A549 (cell line): Measurements from ENCODE around the gene GNA12. TPM values are rescaled to one million over a fixed set of nuclear protein-coding genes. Genes with fewer than 3 reads are reported as not detected.

Experiments
- ATAC-seq, 2 experiments: fragments of 200-7000 bp in 1 of 2; fragments of >200 bp in 1 of 2; cut with Nextera tagmentation in 1 of 2; cut with Tn5 transposase in 1 of 2; 3 replicates each; pipeline versions ENCODE4 v1.8.0 to v1.9.1; 2018 to 2020; ENCODE audit warnings: mild to moderate bottlenecking in 1 of 2, moderate library complexity in 1 of 2
- CTCF ChIA-PET: fragments of 300-600 bp; sonication (Branson Sonifier 250); formaldehyde crosslinking; extraction: SDS; loops from one replicate; lab custom pipeline; 2021; ENCODE audit warnings: antibody characterized with exemption, inconsistent platforms; lab: Yijun Ruan, JAX
- POLR2A ChIA-PET: fragments of 350-600 bp; formaldehyde crosslinking; extraction: SDS; loops from one replicate; lab custom pipeline; 2021; ENCODE audit warnings: antibody characterized with exemption, inconsistent platforms; lab: Yijun Ruan, JAX
- DNase-seq, 2 experiments: peaks; one replicate each; pipeline versions ENCODE4 v3.0.0 to v3.0.0-alpha.2; 2011 to 2016; ENCODE audit warnings: low read depth in 1 of 2, low spot score in 1 of 2
- FAIRE-seq: peaks from 2 replicates; lab custom pipeline; 2011; peaks lifted over from hg19 to GRCh38; lab: Jason Lieb, UNC
- H3K27ac ChIP-seq, 2 experiments: fragments of >200 bp; sonication (Bioruptor Twin); formaldehyde crosslinking; 3 replicates each; pipeline ENCODE4 v1.5.1; 2016 to 2017
- H3K4me1 ChIP-seq: fragments of >200 bp; sonication (Bioruptor Twin); formaldehyde crosslinking; 3 replicates; pipeline ENCODE4 v1.6.1; 2016
- H3K4me2 ChIP-seq: fragments of >200 bp; sonication (Bioruptor Twin); formaldehyde crosslinking; 3 replicates; pipeline ENCODE4 v1.6.1; 2016
- H3K4me3 ChIP-seq: fragments of >200 bp; sonication (Bioruptor Twin); formaldehyde crosslinking; 3 replicates; pipeline ENCODE4 v1.5.1; 2016
- H3K9me3 ChIP-seq: fragments of >200 bp; sonication (Bioruptor Twin); formaldehyde crosslinking; 3 replicates; pipeline ENCODE4 v1.6.1; 2016
- CHD2 ChIP-seq: fragments of 150-350 bp; IDR thresholded peaks from 2 replicates; pipeline ENCODE4 v1.6.1; 2014; ENCODE audit warnings: low read length; ENCODE audit not compliant: partially characterized antibody
- CHD4 ChIP-seq: fragments of 200-600 bp; sonication (generic); IDR thresholded peaks from 2 replicates; pipeline ENCODE4 v1.6.1; 2016; ENCODE audit warnings: antibody characterized with exemption, mild to moderate bottlenecking, borderline replicate concordance
- CTCF ChIP-seq: fragments of >200 bp; sonication (Bioruptor Twin); formaldehyde crosslinking; IDR thresholded peaks from 3 replicates; pipeline ENCODE4 v1.5.1; 2016
- E2F6 ChIP-seq: IDR thresholded peaks from 2 replicates; pipeline ENCODE4 v1.6.1; 2012; ENCODE audit warnings: low read depth, borderline replicate concordance
- FOSB ChIP-seq: fragments of 250-450 bp; sonication (Bioruptor Pico); IDR thresholded peaks from 2 replicates; pipeline ENCODE4 v1.5.0; 2020; ENCODE audit warnings: mild to moderate bottlenecking, moderate library complexity
- HES2 ChIP-seq: fragments of >200 bp; sonication (Bioruptor Twin); formaldehyde crosslinking; IDR thresholded peaks from 2 replicates; pipeline ENCODE4 v1.6.1; 2016
- HMGXB4 ChIP-seq: fragments of 250-450 bp; sonication (Bioruptor Pico); IDR thresholded peaks from 2 replicates; pipeline ENCODE4 v1.5.0; 2021; ENCODE audit warnings: mild to moderate bottlenecking, moderate library complexity, borderline replicate concordance
- HOXA7 ChIP-seq: fragments of 250-450 bp; sonication (Bioruptor Pico); IDR thresholded peaks from 2 replicates; pipeline ENCODE4 v1.5.0; 2020; ENCODE audit warnings: mild to moderate bottlenecking, moderate library complexity
- HOXB13 ChIP-seq: fragments of 250-450 bp; sonication (Bioruptor Pico); IDR thresholded peaks from 2 replicates; pipeline ENCODE4 v1.5.0; 2020; ENCODE audit warnings: low read depth, mild to moderate bottlenecking, moderate library complexity
- HOXB5 ChIP-seq: fragments of 250-450 bp; sonication (Bioruptor Pico); IDR thresholded peaks from 2 replicates; pipeline ENCODE4 v1.5.0; 2020; ENCODE audit warnings: mild to moderate bottlenecking, moderate library complexity
- KDM1A ChIP-seq: fragments of 200-600 bp; sonication (generic); IDR thresholded peaks from 2 replicates; pipeline ENCODE4 v1.6.1; 2016; ENCODE audit warnings: low read depth, mild to moderate bottlenecking
- NFE2L2 ChIP-seq: fragments of 150-350 bp; conservative IDR thresholded peaks from 2 replicates; pipeline ENCODE4 v1.6.1; 2014; ENCODE audit warnings: low read length
- NPAS2 ChIP-seq: fragments of 250-450 bp; sonication (Bioruptor Pico); IDR thresholded peaks from 2 replicates; pipeline ENCODE4 v1.8.0; 2022; ENCODE audit warnings: mild to moderate bottlenecking, moderate library complexity, borderline replicate concordance
- REST ChIP-seq: fragments of 200-600 bp; sonication (generic); IDR thresholded peaks from 2 replicates; pipeline ENCODE4 v1.6.1; 2016; ENCODE audit warnings: antibody characterized with exemption, mild to moderate bottlenecking, moderate library complexity
- RNF2 ChIP-seq: fragments of 200-600 bp; sonication (generic); IDR thresholded peaks from 2 replicates; pipeline ENCODE4 v1.6.1; 2016; ENCODE audit warnings: low read depth, mild to moderate bottlenecking, antibody characterized with exemption, moderate library complexity, borderline replicate concordance
- SMC3 ChIP-seq: fragments of >200 bp; sonication (Bioruptor Twin); formaldehyde crosslinking; IDR thresholded peaks from 3 replicates; pipeline ENCODE4 v1.6.1; 2018; ENCODE audit warnings: inconsistent platforms
- TP53 ChIP-seq: fragments of 250-450 bp; sonication (Bioruptor Pico); IDR thresholded peaks from 2 replicates; pipeline ENCODE4 v1.5.0; 2021; ENCODE audit warnings: mild to moderate bottlenecking, moderate library complexity
- USF2 ChIP-seq: fragments of 450-650 bp; IDR thresholded peaks from 2 replicates; pipeline ENCODE4 v1.6.1; 2014; ENCODE audit warnings: antibody characterized with exemption
- ZC3H11A ChIP-seq: fragments of 450-650 bp; IDR thresholded peaks from 2 replicates; pipeline ENCODE4 v1.6.1; 2014; ENCODE audit warnings: antibody characterized with exemption, mild to moderate bottlenecking
- ZNF302 ChIP-seq: fragments of 250-450 bp; sonication (Bioruptor Pico); IDR thresholded peaks from 2 replicates; pipeline ENCODE4 v1.9.0; 2021; ENCODE audit warnings: inconsistent platforms, mild to moderate bottlenecking, moderate library complexity
- ZSCAN20 ChIP-seq: fragments of 250-450 bp; sonication (Bioruptor Pico); IDR thresholded peaks from 2 replicates; pipeline ENCODE4 v1.8.0; 2022; ENCODE audit warnings: mild to moderate bottlenecking, moderate library complexity
- WGBS: methylation state at CpG from one replicate; pipeline ENCODE4 v1.1.6; 2017; ENCODE audit errors: missing lambda C conversion rate; 5-methylcytosine and 5-hydroxymethylcytosine counted together
- polyA plus RNA-seq, 4 experiments: library from polyadenylated mRNA; depleted of rRNA in 3 of 4; stranded (reverse); fragments of >200 nt; fragmentation: RNase III in 1 of 4; extraction: RNeasy Plus Mini Kit Qiagen cat#74134 plus additional on column Dnase treatment in 1 of 4; gene quantifications; 2 replicates in 3 of 4; 3 replicates in 1 of 4; pipeline ENCODE4 v1.2.3, GENCODE V29; 2011 to 2017

Gene GNA12
- polyA plus RNA-seq, 2 of the 4 experiments (the other 2 are of a cell fraction) = 33.0 to 43.7 TPM

- DNase-seq (no peak), ATAC-seq (no peak), FAIRE-seq (no peak)
- ChIA-PET CTCF (interaction anchor here (0.6 kb wide), 2 partner anchors 33 to 1068 kb away, joined by 3 read pairs; no protein-coding TSS in a partner anchor), POLR2A (no interaction called here)
- 92% methylated on average over 5 of the region's 5 CpGs for WGBS
- TF ChIP-seq E2F6 (no peak), FOSB (no peak), ZSCAN20 (CRISPR knock-in tag) (no peak), KDM1A (no peak), ZC3H11A (no peak), CTCF (no peak), NPAS2 (CRISPR knock-in tag) (no peak), SMC3 (no peak), USF2 (no peak), HOXB5 (CRISPR knock-in tag) (no peak), TP53 (CRISPR knock-in tag) (no peak)
- Histone ChIP-seq H3K27ac (no peak overlapping the region), H3K4me1 (peaks cover 24% of the 10 kb centered on the region), H3K4me3 (no peak overlapping the region), H3K4me2 (no peak overlapping the region), H3K9me3 (no peaks in the 10 kb centered on the region)
These were observed 90.0 kb downstream of the GNA12 start for GRCh38 chr7:2754086-2754485.

GRCh38 chr7:2753148-2753547 lies 91.0 kb downstream of the GNA12 start:
- ATAC-seq = no peak
- ChIA-PET CTCF (interaction anchor here (0.9 kb wide), 1 partner anchor 43 kb away, joined by 5 read pairs; no protein-coding TSS in a partner anchor), POLR2A (no interaction called here)
- Histone ChIP-seq H3K9me3 (no peaks in the 10 kb centered on the region), H3K27ac (no peak overlapping the region), H3K4me1 (peaks cover 16% of the 10 kb centered on the region), H3K4me3 (no peak overlapping the region), H3K4me2 (no peak overlapping the region)
- TF ChIP-seq ZNF302 (no peak), USF2 (no peak), HOXA7 (CRISPR knock-in tag) (no peak), RNF2 (no peak), HES2 (no peak), REST (no peak), CTCF (no peak), E2F6 (no peak), CHD2 (no peak), NFE2L2 (no peak), HOXB13 (CRISPR knock-in tag) (no peak), HOXB5 (CRISPR knock-in tag) (no peak), HMGXB4 (CRISPR knock-in tag) (no peak), CHD4 (no peak)
- WGBS = 86% methylated on average over 3 of the region's 3 CpGs
- FAIRE-seq = no peak
- no peak for DNase-seq
